Mesenchymal stem cell (in vitro differentiated cells and primary cell): ENCODE results near the gene SRSF10.
"Not testable (repeated sequence)": the region's sequence is repeated elsewhere in the genome, so short reads cannot be mapped to it uniquely, and the experiment has no call there.

ENCODE experiments used
- DNase-seq: peaks from one replicate; pipeline ENCODE4 v3.0.0-alpha.2; 2013
- H2AFZ ChIP-seq: one replicate; pipeline ENCODE4 v1.6.1; 2013; ENCODE audit warnings: low read depth, mild to moderate bottlenecking, control low read depth, inconsistent platforms, low read length, moderate library complexity
- H2AK5ac ChIP-seq: 2 replicates; pipeline ENCODE4 v1.6.1; 2013; ENCODE audit warnings: low read length, moderate library complexity, mild to moderate bottlenecking, inconsistent platforms; ENCODE audit not compliant: severe bottlenecking
- H2BK120ac ChIP-seq: one replicate; pipeline ENCODE4 v1.6.1; 2013; ENCODE audit warnings: low read depth, mild to moderate bottlenecking, inconsistent platforms, low read length, moderate library complexity
- H2BK12ac ChIP-seq, 2 experiments: one replicate each; pipeline ENCODE4 v1.6.1; 2013; ENCODE audit warnings: inconsistent platforms in 2 of 2, low read length in 2 of 2, mild to moderate bottlenecking in 2 of 2, moderate library complexity in 2 of 2, control low read depth in 1 of 2
- H2BK15ac ChIP-seq: one replicate; pipeline ENCODE4 v1.6.1; 2013; ENCODE audit warnings: mild to moderate bottlenecking, low read depth, inconsistent platforms; ENCODE audit not compliant: poor library complexity, severe bottlenecking
- H2BK5ac ChIP-seq: 2 replicates; pipeline ENCODE4 v1.6.1; 2013; ENCODE audit warnings: low read depth, mild to moderate bottlenecking, low read length, control low read depth, inconsistent platforms; ENCODE audit not compliant: poor library complexity, severe bottlenecking
- H3K14ac ChIP-seq, 2 experiments: one replicate each; pipeline ENCODE4 v1.6.1; 2013; ENCODE audit warnings: inconsistent platforms in 2 of 2, low read length in 2 of 2, control low read depth in 1 of 2, mild to moderate bottlenecking in 1 of 2, moderate library complexity in 1 of 2
- H3K18ac ChIP-seq, 2 experiments: one replicate each; pipeline ENCODE4 v1.6.1; 2013; ENCODE audit warnings: inconsistent platforms in 2 of 2, low read length in 2 of 2, control low read depth in 1 of 2, low read depth in 1 of 2, mild to moderate bottlenecking in 1 of 2
- H3K23ac ChIP-seq, 2 experiments: one replicate each; pipeline ENCODE4 v1.6.1; 2013; ENCODE audit warnings: inconsistent platforms in 2 of 2, low read length in 2 of 2, mild to moderate bottlenecking in 2 of 2, moderate library complexity in 2 of 2, control low read depth in 1 of 2
- H3K27ac ChIP-seq: 2 replicates; pipeline ENCODE4 v1.5.1; 2013; ENCODE audit warnings: mild to moderate bottlenecking, moderate library complexity, low read length, control low read depth, inconsistent platforms; ENCODE audit not compliant: poor library complexity, severe bottlenecking
- H3K27me3 ChIP-seq, 2 experiments: 2 replicates each; pipeline versions ENCODE4 v1.6.1 to v1.7.0; 2013; ENCODE audit warnings: low read length in 2 of 2, mild to moderate bottlenecking in 2 of 2, moderate library complexity in 2 of 2, control low read depth in 1 of 2, inconsistent platforms in 1 of 2; ENCODE audit not compliant: control insufficient read depth in 1 of 2, insufficient read depth in 1 of 2
- H3K36me3 ChIP-seq, 2 experiments: 2 replicates each; pipeline versions ENCODE4 v1.6.1 to v1.7.0; 2013; ENCODE audit warnings: low read length in 2 of 2, control low read depth in 1 of 2, inconsistent platforms in 1 of 2, low read depth in 1 of 2, mild to moderate bottlenecking in 1 of 2; ENCODE audit not compliant: insufficient read depth in 2 of 2, control insufficient read depth in 1 of 2
- H3K4ac ChIP-seq, 2 experiments: one replicate each; pipeline ENCODE4 v1.6.1; 2013; ENCODE audit warnings: inconsistent platforms in 2 of 2, low read length in 2 of 2, mild to moderate bottlenecking in 2 of 2, moderate library complexity in 2 of 2, control low read depth in 1 of 2, low read depth in 1 of 2
- H3K4me1 ChIP-seq: 2 replicates; pipeline ENCODE4 v1.6.1; 2013; ENCODE audit warnings: low read depth, low read length, control low read depth; ENCODE audit not compliant: control insufficient read depth, insufficient read depth
- H3K4me2 ChIP-seq: 2 replicates; pipeline ENCODE4 v1.6.1; 2013; ENCODE audit warnings: low read length, mild to moderate bottlenecking, inconsistent platforms; ENCODE audit not compliant: poor library complexity, severe bottlenecking
- H3K4me3 ChIP-seq, 2 experiments: 2 replicates each; pipeline versions ENCODE4 v1.5.1 to v1.7.0; 2013; ENCODE audit warnings: low read length in 2 of 2, mild to moderate bottlenecking in 2 of 2, control low read depth in 1 of 2, low read depth in 1 of 2; ENCODE audit not compliant: insufficient read depth in 1 of 2
- H3K79me1 ChIP-seq: replicated peaks from 2 replicates; pipeline ENCODE4 v1.6.1; 2013; ENCODE audit warnings: mild to moderate bottlenecking, control low read depth, low read length, inconsistent platforms; ENCODE audit not compliant: poor library complexity, severe bottlenecking
- H3K9ac ChIP-seq: 2 replicates; pipeline ENCODE4 v1.7.0; 2013; ENCODE audit warnings: mild to moderate bottlenecking, low read length, moderate library complexity
- H3K9me3 ChIP-seq: 2 replicates; pipeline ENCODE4 v1.7.0; 2013; ENCODE audit warnings: mild to moderate bottlenecking, low read length; ENCODE audit not compliant: control insufficient read depth
- H4K8ac ChIP-seq: one replicate; pipeline ENCODE4 v1.6.1; 2013; ENCODE audit warnings: inconsistent platforms, mild to moderate bottlenecking, low read length, moderate library complexity
- H4K91ac ChIP-seq: one replicate; pipeline ENCODE4 v1.6.1; 2013; ENCODE audit warnings: mild to moderate bottlenecking, low read length, inconsistent platforms
- WGBS: methylation state at CpG from one replicate; pipeline ENCODE4 v1.1.7; 2013; ENCODE audit warnings: mixed read lengths; 5-methylcytosine and 5-hydroxymethylcytosine counted together

The SRSF10 gene

DNA sequence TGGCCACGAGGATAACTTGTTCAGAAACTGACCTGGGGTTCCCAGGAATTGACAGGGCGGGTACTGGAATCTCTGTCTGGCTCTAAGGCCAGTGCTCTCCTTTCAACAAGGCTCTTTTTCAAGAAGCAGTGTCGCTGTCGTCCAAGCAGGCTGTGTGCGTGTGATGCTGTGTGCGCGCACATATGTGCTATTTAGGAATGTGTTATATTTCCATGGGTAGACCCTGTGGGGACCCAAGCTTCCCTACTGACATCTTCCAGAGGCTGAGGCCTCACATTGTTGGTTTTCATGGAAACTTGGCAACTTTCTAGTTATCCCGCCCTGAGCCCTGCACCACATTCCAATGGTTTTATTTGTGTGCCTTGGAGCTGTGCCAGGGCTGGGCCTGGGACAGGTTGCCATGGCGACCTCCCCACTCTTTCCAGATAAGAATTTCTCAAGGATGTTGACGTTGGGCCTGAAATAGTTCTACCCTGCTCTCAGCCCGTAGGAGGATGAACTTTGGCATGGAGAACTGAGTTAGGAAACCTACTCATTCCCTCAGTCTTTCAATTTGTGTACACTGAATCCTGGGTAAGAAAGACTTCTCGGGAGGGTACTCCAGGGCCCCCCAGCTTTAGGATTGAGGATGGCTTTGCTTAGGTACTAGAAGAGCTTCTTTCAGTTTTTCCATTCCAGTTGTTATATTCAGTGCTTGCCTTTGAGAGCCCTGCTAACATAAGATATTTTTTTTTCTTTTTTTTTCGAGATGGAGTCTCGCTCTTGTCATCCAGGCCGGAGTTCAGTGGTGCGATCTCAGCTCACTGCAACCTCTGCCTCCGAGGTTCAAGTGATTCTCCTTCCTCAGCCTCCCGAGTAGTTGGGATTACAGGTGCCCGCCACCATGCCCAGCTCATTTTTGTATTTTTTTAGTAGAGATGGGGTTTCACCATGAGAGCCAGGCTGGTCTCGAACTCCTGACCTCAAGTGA, 38.8 kb upstream of the SRSF10 start:
- H3K9me3 ChIP-seq, result no peaks in the 10 kb centered on the region
- H4K8ac ChIP-seq, result peak overlapping the region; percentile 70
- H3K9ac ChIP-seq, result peak overlapping the region; percentile 91
- 49% methylated on average over 18 of the region's 20 CpGs for WGBS
- H2BK5ac ChIP-seq, result peak overlapping the region; percentile 81
- peak overlapping the region; percentile 54 for H3K4me2 ChIP-seq
- DNase-seq, result peak; percentile 99
- peaks cover 29% of the 10 kb centered on the region for H3K4me1 ChIP-seq
- peak overlapping the region; percentile 48 for H2BK15ac ChIP-seq
- H4K91ac ChIP-seq, result peak overlapping the region; percentile 82
- peaks cover 1% of the 10 kb centered on the region for H3K79me1 ChIP-seq
- peak overlapping the region; percentile 69 to 87 for H2BK12ac ChIP-seq
- H3K4me3 ChIP-seq, result peak overlapping the region in 1 of 2 experiments; percentile 54
- peak overlapping the region in 1 of 2 experiments; percentile 81 for H3K4ac ChIP-seq
- H3K14ac ChIP-seq, result no peak overlapping the region
- no peak overlapping the region for H3K23ac ChIP-seq
- H3K27ac ChIP-seq, result peak overlapping the region; percentile 94
- peak overlapping the region; percentile 90 to 98 for H3K18ac ChIP-seq
- H2AFZ ChIP-seq, result no peak overlapping the region
- H2AK5ac ChIP-seq, result peak overlapping the region; percentile 14
- H3K36me3 ChIP-seq, result no peaks in the 10 kb centered on the region
- H2BK120ac ChIP-seq, result peak overlapping the region; percentile 79
- no peaks in the 10 kb centered on the region for H3K27me3 ChIP-seq

DNA sequence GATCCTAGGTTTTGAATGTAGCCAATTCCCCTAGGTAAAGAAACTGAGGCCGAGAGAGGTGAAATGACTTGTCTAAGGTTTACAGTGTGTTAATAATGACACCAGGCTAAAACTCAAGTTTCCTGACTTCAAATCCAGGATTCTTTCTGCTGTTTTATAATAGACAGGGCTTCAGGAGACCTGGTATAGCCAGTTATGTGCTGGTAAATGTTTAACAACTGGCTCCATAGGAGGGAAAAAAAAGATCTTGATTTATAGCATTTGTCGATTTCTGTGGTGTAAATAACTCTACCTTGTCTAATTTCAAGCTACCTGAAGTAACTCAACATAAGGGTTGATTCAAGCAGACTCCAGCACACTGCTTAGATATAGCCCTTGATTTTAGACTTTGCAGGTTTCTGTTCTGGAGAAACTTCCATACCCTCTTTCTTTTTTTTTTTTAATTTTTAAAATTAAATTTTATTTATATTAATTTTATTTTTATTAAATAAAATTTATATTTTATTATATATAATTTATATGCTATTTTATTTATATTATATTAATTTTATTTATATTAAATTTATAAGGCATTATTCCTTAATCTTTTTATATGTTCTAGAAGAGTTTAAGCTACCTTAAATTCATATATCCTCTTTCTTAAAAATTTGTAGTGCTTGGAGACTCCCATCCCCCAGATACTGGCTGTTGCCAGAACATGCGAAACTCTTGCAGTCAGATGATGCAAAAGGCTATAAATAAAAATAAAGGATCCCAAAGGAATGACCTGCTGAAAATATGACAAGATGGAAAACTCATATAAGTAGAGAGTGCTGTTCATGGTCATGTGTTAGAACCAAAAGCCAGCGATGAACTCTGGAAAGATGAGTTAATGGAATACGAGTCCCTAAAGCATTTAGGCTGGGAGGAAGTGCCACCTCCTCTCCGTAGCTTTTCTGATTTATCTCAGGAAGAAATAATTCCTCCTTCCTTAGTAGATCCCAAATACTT, 35.4 kb upstream of the SRSF10 start:
- peak overlapping the region; percentile 70 for H3K27ac ChIP-seq
- H2BK5ac ChIP-seq, result no peak overlapping the region
- no peak overlapping the region for H3K4ac ChIP-seq
- WGBS, result 41% methylated on average over 3 of the region's 6 CpGs
- no peaks in the 10 kb centered on the region for H3K27me3 ChIP-seq
- no peak overlapping the region for H4K91ac ChIP-seq
- peak overlapping the region in 1 of 2 experiments; percentile 21 for H3K18ac ChIP-seq
- H2AFZ ChIP-seq, result no peak overlapping the region
- H2BK120ac ChIP-seq, result no peak overlapping the region
- H2BK15ac ChIP-seq, result no peak overlapping the region
- H3K9me3 ChIP-seq, result no peaks in the 10 kb centered on the region
- peaks cover 14% of the 10 kb centered on the region for H3K4me1 ChIP-seq
- H3K9ac ChIP-seq, result peak overlapping the region; percentile 89
- no peak overlapping the region for H3K23ac ChIP-seq
- H3K4me3 ChIP-seq, result no peak overlapping the region
- H3K79me1 ChIP-seq, result no peaks in the 10 kb centered on the region
- peak overlapping the region; percentile 33 for H3K4me2 ChIP-seq
- H3K14ac ChIP-seq, result no peak overlapping the region
- H3K36me3 ChIP-seq, result no peaks in the 10 kb centered on the region
- H2AK5ac ChIP-seq, result no peak overlapping the region
- H4K8ac ChIP-seq, result no peak overlapping the region
- no peak overlapping the region for H2BK12ac ChIP-seq
- DNase-seq, result peak; percentile 87

DNA sequence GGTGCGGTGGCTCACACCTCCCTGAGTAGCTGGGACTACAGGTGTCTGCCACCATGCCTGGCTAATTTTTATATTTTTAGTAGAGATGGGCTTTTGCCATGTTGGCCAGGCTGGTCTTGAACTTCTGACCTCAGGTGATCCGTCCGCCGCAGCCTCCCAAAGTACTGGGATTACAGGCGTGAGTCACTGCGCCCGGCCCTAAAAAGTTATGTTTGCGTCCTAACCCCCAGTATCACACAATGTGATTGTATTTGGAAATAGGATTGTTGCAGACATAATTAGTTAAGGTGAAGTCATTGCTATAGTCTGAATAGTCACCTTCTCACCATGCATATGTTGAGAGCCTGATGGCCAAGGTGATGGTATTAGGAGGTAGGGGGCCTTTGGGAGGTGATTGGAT, 32.8 kb upstream of the SRSF10 start:
- not testable (repeated sequence) for H3K4me3 ChIP-seq, H3K4me2 ChIP-seq, H2BK5ac ChIP-seq, H4K8ac ChIP-seq, H3K9ac ChIP-seq, H3K79me1 ChIP-seq, H3K9me3 ChIP-seq, H3K23ac ChIP-seq, H2BK120ac ChIP-seq, H3K36me3 ChIP-seq, H4K91ac ChIP-seq, H2BK15ac ChIP-seq, H2AK5ac ChIP-seq, H3K14ac ChIP-seq, DNase-seq, H2AFZ ChIP-seq, H3K27me3 ChIP-seq, H3K27ac ChIP-seq
- WGBS, result 88% methylated on average over 8 of the region's 8 CpGs
- Histone ChIP-seq H3K18ac (peak overlapping the region in 1 of 2 experiments; percentile 58), H2BK12ac (peak overlapping the region in 1 of 2 experiments; percentile 88), H3K4ac (peak overlapping the region in 1 of 2 experiments; percentile 44), H3K4me1 (peaks cover 13% of the 10 kb centered on the region)
